Cardiac fibroblast (primary cell): ENCODE data around the gene POU5F1.
"Not testable (repeated sequence)": the region's sequence is repeated elsewhere in the genome, so short reads cannot be mapped to it uniquely, and the experiment has no call there.

Experiments used
- DNase-seq, 2 donors: peaks; one replicate each; pipeline versions ENCODE4 v3.0.0 to v3.0.0-alpha.2; 2010; ENCODE audit warnings: low read depth in 2 of 2
- H3K4me3 ChIP-seq, 2 donors: replicated peaks in 1 of 2; 1 replicate in 1 of 2; 2 replicates in 1 of 2; pipeline ENCODE4 v1.5.1; 2011; ENCODE audit warnings: low read depth in 2 of 2, low read length in 2 of 2, mild to moderate bottlenecking in 2 of 2, moderate library complexity in 1 of 2
- CTCF ChIP-seq: IDR thresholded peaks from one replicate; pipeline ENCODE4 v1.5.1; 2011; ENCODE audit warnings: low read depth, mild to moderate bottlenecking, low read length, inconsistent platforms

Gene POU5F1

GRCh38 chr6:31194061-31194834 lies 23.8 kb upstream of the POU5F1 start:
- no peak for DNase-seq
- no peak overlapping the region for H3K4me3 ChIP-seq
- no peak for TF ChIP-seq CTCF

- no peak overlapping the region for H3K4me3 ChIP-seq
- no peak for TF ChIP-seq CTCF
- DNase-seq, result no peak
Measured at GRCh38 chr6:31193206-31193605, 22.7 kb upstream of the POU5F1 start.

GRCh38 chr6:31192431-31193105 lies 22.1 kb upstream of the POU5F1 start:
- H3K4me3 ChIP-seq, result not testable (repeated sequence)
- DNase-seq, result peak; percentile 78 to 83
- peak; percentile 71 for TF ChIP-seq CTCF

- H3K4me3 ChIP-seq, result no peak overlapping the region
- DNase-seq, result no peak
- no peak for TF ChIP-seq CTCF
Measured at GRCh38 chr6:31190488-31190887, 20.0 kb upstream of the POU5F1 start.

- not testable (repeated sequence) for H3K4me3 ChIP-seq, DNase-seq
Measured at GRCh38 chr6:31189223-31189622, 18.7 kb upstream of the POU5F1 start.

- peak in 1 of 2 donors; percentile 7 for DNase-seq
- TF ChIP-seq CTCF, result no peak
- no peak overlapping the region for H3K4me3 ChIP-seq
Measured at GRCh38 chr6:31187780-31188194, 17.3 kb upstream of the POU5F1 start.

GRCh38 chr6:31186052-31186734 lies 15.7 kb upstream of the POU5F1 start:
- TF ChIP-seq CTCF, result no peak
- DNase-seq, result peak; percentile 24 to 81
- H3K4me3 ChIP-seq, result peak overlapping the region in 1 of 2 donors; percentile 44

GRCh38 chr6:31185695-31186051 lies 15.2 kb upstream of the POU5F1 start:
- H3K4me3 ChIP-seq, result peak overlapping the region in 1 of 2 donors; percentile 44
- not testable (repeated sequence) for DNase-seq

- not testable (repeated sequence) for DNase-seq, H3K4me3 ChIP-seq
Measured at GRCh38 chr6:31183859-31184258, 13.4 kb upstream of the POU5F1 start.

GRCh38 chr6:31183287-31183686 lies 12.8 kb upstream of the POU5F1 start:
- not testable (repeated sequence) for DNase-seq, H3K4me3 ChIP-seq
